GM19452 (cell line): Measurements from ENCODE around the gene OR6C68.
"Not testable (repeated sequence)": the region's sequence is repeated elsewhere in the genome, so short reads cannot be mapped to it uniquely, and the experiment has no call there.

ENCODE experiments used
- ATAC-seq: cut with Tn5 transposase; IDR thresholded peaks from one replicate; pipeline ENCODE4 v1.9.1; 2021; ENCODE audit not compliant: unreplicated experiment

OR6C68 gene

GRCh38 chr12:55492078-55492477, at the start of gene OR6C68:
Gene OR6C68, plus strand, starts transcription at chr12:55492378. Its CDS starts 0 bp downstream, at chr12:55492378.
- no peak for ATAC-seq

DNA sequence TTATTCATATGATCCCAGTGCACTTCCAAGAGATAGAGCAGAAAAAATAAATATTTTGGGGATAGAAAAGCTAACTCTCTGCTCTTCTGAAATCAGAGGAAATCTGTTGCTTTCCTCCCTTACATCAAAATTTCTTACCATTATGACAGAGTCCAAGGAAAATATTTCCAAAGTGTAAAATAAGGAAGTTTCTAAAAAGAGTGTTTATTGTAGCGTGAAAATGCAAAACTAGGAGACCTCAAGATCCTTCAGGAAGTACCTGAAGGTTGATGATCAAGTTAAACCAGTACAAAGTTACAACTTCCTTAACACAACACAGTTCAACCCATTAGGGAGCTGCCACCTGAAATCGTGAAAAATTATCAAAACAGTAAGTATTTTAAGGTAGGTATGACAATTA, 48.4 kb upstream of the OR6C68 start, which contains the start of gene OR6C2:
Gene OR6C2 (plus strand): TSS at position 301 of the 400 bp plus-strand sequence. CDS start 8,138 bp downstream, outside the sequence.
- ATAC-seq: no peak

DNA sequence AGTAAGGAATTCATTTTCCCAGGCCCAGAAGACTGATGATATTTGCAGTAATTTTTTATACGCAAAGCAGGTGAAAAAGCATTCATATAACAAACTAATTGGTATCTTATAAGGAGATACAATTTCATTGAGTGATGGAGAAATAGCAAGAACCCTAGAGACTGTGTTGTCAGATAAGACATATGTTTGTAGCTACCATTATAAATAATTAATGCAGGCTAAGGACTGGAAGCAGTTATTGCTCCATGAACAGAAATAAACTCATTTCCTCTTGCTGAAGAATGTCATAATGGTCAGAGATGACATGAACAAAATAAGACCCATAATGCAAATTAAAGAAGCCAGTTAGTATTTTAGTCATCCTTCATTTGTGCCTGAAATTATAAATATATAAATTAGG, 46.8 kb upstream of the OR6C68 start:
- no peak for ATAC-seq

DNA sequence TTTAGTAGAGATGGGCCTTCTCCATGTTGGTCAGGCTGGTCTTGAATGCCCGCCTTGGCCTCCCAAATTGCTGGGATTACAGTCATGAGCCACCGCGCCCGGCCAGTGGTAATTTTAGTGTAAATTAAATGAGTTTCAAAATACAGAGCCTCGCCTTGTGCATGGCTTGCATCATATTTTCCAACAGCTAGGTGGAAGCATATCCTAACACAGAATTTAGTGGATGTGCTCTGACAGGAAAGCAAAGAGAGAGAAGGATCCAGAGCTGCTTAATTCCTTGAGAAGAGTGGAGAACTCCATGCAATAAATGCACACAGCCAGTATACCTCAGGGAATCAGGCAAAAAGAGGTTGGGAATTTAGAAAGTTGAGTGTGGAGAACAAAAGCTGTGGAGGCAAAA, 45.9 kb upstream of the OR6C68 start:
- no peak for ATAC-seq

GRCh38 chr12:55448825-55449224, 43.4 kb upstream of the OR6C68 start:
- ATAC-seq: no peak

- not testable (repeated sequence) for ATAC-seq
These were observed 27.3 kb upstream of the OR6C68 start for GRCh38 chr12:55464926-55465325.

DNA sequence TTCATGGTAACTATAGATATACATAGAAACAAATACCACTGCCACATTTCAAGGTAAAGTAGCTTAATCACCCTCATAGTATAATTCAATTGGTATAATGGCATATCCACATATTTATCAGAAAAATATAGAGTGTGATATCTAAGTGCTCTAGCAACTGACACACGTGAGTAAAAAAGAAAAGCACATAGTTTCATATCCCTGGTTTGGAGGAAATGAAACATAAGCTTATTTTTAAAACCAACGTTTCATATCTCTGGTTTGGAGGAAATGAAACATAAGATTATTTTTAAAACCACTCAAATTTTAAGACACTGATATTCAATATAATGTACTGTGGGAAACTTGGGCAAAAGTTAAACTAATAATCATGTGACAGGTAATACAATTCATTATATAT, 24.3 kb upstream of the OR6C68 start:
- ATAC-seq: no peak

- no peak for ATAC-seq
These were observed 22.9 kb upstream of the OR6C68 start for GRCh38 chr12:55469291-55469690.

DNA sequence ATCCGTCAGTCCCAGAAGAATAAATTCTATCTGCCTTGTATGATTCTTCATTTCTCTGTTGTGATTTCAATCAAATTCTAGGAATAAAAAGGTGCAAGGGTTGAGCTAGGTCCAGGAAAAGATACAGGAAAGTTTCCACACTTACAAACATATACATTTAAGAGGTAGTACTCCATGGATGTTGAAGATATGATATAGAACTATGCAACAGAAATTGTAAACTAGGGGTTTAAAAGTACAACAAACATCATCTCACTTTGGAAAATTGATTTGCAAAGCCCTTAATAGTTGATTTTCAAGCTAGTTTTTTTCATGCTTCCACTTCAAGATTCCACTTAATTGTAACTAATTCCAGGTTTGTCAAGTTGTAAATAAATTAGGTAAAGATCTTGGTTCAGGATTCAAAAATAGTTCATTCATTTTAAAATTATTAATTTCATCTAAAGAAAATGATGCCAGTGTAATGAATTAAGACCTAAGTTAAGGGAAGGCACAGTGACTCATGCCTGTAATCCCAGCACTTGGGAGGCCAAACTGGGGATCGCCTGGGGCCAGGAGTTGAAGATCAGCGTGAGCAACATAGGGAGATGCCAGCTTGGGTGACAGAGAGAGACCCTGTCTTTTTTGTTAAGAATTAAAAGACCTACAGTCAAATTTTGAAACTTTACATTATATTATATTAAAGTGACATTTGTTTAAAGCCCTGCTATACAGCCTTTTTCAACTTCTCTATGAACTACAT, 21.9 kb upstream of the OR6C68 start, which contains the start of gene OR6C70:
Gene OR6C70 (minus strand): TSS at position 51 of the 742 bp plus-strand sequence. CDS start 0 bp downstream, at position 51.
- no peak for ATAC-seq

DNA sequence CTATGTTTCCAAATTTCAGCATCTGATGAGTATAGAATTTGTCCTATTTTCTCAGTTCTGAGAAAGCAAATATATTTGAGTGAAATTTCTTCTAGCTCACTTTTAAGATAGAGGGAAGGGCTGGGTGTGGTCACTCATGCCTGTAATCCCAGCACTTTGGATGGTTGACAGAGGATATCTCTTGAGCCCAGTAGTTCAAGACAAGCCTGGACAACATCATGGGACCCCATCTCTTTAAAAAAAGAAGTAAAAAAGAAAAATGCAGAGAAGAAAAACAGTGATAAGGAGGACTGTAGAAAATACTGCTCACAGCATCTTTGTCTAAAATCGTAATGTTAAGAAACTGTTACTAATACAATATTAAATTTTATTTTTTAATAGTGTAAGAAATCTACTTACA, 19.9 kb upstream of the OR6C68 start:
- no peak for ATAC-seq

GRCh38 chr12:55479136-55479535, 13.0 kb upstream of the OR6C68 start:
- ATAC-seq: not testable (repeated sequence)

DNA sequence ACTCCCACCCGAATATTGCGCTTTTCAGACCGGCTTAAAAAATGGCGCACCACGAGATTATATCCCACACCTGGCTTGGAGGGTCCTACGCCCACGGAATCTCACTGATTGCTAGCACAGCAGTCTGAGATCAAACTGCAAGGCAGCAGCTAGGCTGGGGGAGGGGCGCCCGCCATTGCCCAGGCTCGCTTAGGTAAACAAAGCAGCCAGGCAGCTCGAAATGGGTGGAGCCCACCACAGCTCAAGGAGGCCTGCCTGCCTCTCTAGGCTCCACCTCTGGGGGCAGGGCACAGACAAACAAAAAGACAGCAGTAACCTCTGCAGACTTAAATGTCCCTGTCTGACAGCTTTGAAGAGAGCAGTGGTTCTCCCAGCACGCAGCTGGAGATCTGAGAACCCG, 7.9 kb upstream of the OR6C68 start:
- ATAC-seq: not testable (repeated sequence)

DNA sequence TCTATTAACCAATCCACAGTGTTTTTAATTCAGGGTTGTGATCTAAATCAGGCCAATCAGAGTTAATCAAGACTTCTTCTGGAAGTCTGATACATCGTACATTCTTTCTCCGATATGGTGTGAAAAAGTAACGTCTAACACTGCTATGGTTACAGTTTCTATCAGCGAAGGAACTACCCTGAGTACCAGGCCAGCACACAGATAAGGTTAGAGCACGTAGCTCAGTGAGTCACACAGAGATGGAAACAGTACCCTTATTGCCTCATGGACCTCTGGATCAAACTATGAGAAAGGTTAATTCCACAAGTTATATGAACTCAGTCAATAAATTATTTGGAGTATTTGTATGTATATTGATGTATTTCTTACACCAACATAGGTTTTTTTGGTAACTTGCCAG, 3.3 kb downstream of the OR6C68 start:
- no peak for ATAC-seq

DNA sequence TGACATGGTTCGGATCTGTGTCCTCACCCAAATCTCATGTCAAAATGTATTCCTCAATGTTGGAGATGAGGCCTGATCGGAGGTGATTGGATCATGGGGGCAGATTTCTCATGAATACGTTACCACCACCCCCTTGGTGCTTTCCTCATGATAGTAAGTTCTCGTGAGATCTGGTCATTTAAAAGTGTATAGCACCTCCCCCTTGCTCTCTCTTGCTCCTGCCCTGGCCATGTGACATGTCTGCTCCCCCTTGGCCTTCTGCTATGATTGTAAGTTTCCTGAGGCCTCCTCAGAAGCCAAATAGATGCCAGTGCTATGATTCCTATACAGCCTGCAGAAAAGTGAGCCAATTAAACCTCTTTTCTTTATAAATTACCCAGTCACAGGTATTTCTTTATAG, 7.1 kb downstream of the OR6C68 start:
- no peak for ATAC-seq

GRCh38 chr12:55499810-55500252, 7.7 kb downstream of the OR6C68 start:
- ATAC-seq: no peak

- no peak for ATAC-seq
These were observed 9.4 kb downstream of the OR6C68 start for GRCh38 chr12:55501601-55502000.

DNA sequence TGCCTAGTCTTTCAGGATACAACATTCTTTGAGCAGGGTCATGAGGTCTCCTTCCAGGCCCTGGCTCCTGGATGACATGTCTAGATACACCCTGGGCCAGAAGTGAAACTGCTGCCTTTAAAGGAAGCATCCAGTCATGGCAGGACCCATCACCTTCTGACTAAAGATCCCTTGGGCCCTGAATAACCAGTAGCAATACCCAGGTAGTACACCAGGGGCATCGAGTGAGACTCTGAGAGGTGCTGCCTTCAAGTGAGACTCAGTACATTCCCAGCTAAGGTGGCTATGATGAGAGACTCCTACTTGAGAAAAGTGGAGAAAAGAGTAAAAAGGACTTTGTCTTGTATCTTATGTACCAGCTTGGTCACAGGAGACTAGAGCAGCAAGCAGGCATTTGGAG, 23.5 kb downstream of the OR6C68 start:
- no peak for ATAC-seq

DNA sequence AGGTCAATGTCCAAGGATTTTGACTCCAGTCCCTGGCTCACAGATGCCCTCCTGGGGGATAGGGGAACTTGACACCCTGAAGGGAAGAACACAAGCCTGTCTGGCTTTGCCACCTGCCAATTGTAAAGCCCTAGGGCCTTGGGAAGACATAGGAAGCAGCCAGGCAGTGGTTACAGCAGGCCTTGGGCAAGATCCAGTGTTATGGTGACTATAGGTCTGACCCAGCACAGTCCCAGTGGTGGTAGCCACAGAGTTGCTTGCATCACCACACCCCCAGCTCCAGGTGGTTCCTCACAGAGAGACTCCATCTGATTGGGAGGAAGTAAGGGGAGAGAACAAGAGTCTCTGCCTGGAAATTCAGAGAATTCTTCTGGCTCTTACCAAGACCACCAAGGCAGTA, 24.2 kb downstream of the OR6C68 start:
- no peak for ATAC-seq
